ENCODE results near the gene TRIM26.

- TF ChIP-seq CTCF (IDR thresholded peaks at IDR 0.05; ENCODE audit: poor library complexity) (peak; percentile 74), EZH2 (IDR thresholded peaks at IDR 0.05; ENCODE audit: borderline replicate concordance) (no peak)
Observed at GRCh38 chr6:30169658-30170614, 43.3 kb downstream of the TRIM26 start.
